Kidney (tissue), 14 donors: ENCODE measurements around the gene SCMH1. TPM values are rescaled to one million over a fixed set of nuclear protein-coding genes. Genes with fewer than 3 reads are reported as not detected.
A peak's percentile ranks its signal among the peaks of the same experiment; 100 is the strongest.

Experiments used
- DNase-seq, 5 donors: peaks; one replicate each; pipeline ENCODE4 v3.0.0-alpha.2; 2013 to 2020
- FAIRE-seq: peaks from 2 replicates; lab custom pipeline; 2012; peaks lifted over from hg19 to GRCh38; lab: Jason Lieb, UNC
- H3K27ac ChIP-seq, 2 donors: one replicate each; pipeline ENCODE4 v1.7.0; 2013; ENCODE audit warnings: low read depth in 2 of 2, low read length in 2 of 2, inconsistent platforms in 1 of 2
- H3K27me3 ChIP-seq: one replicate; pipeline ENCODE4 v1.7.1; 2013; ENCODE audit warnings: low read length, inconsistent platforms; ENCODE audit not compliant: control insufficient read depth, insufficient read depth
- H3K36me3 ChIP-seq, 3 donors: one replicate each; pipeline versions ENCODE4 v1.7.0 to v1.7.1; 2013; ENCODE audit warnings: low read length in 3 of 3, control low read depth in 1 of 3, inconsistent platforms in 1 of 3; ENCODE audit not compliant: insufficient read depth in 3 of 3, control insufficient read depth in 2 of 3
- H3K4me1 ChIP-seq, 3 donors: one replicate each; pipeline versions ENCODE4 v1.7.0 to v1.7.1; 2013; ENCODE audit warnings: low read length in 3 of 3, inconsistent platforms in 1 of 3, low read depth in 1 of 3; ENCODE audit not compliant: control insufficient read depth in 2 of 3, insufficient read depth in 2 of 3
- H3K4me3 ChIP-seq, 3 donors: one replicate each; pipeline versions ENCODE4 v1.7.0 to v1.8.1; 2013; ENCODE audit warnings: low read length in 3 of 3, control low read depth in 1 of 3, inconsistent platforms in 1 of 3
- H3K9ac ChIP-seq, 3 donors: one replicate each; pipeline versions ENCODE4 v1.7.0 to v1.7.1; 2013; ENCODE audit warnings: low read length in 3 of 3, control low read depth in 1 of 3, inconsistent platforms in 1 of 3
- H3K9me3 ChIP-seq, 3 donors: one replicate each; pipeline versions ENCODE4 v1.7.0 to v1.7.1; 2013; ENCODE audit warnings: low read length in 3 of 3, control low read depth in 1 of 3, inconsistent platforms in 1 of 3; ENCODE audit not compliant: control insufficient read depth in 2 of 3, insufficient read depth in 1 of 3
- intact Hi-C: fragments of 100-400 bp; cut with DNase I; formaldehyde crosslinking; loops from one replicate; pipeline ENCODE4 v1.11.1; 2022
- polyA plus RNA-seq: library from polyadenylated mRNA; stranded (reverse); fragments of 350-450 nt; fragmentation: Illumina TruSeq; extraction: RNeasy Lipid Tissue Mini Kit (QIAGEN cat#74804); gene quantifications from one replicate; pipeline ENCODE4 v1.2.3, GENCODE V29; 2014; ENCODE audit warnings: low read depth, low replicate concordance; ENCODE audit not compliant: insufficient read depth
- total RNA-seq: library from RNA; stranded (reverse); fragmentation: NEBNext Ultra II Directional; extraction: Animal tissue kit (Norgen Biotek cat#: 25700); gene quantifications from one replicate; pipeline ENCODE4 v1.2.1, GENCODE V29; 2021
- TF ChIP-seq, protein P1 (sequence below): IDR thresholded peaks from 3 replicates; pipeline ENCODE4 v1.5.1; 2012; ENCODE audit warnings: mild to moderate bottlenecking, moderate library complexity, borderline replicate concordance; ENCODE audit not compliant: insufficient read depth; ENCODE audit errors: extremely low read depth
- donor health status: control.
- donor health status: control.
- donor health status: control.
- donor health status: control.
- donor health status: control.
- donor health status: DM: yes; HTN: yes; CAD: no.
- donor health status: Normal renal cell carcinoma (clear cell type).

Gene SCMH1
- total and polyA plus RNA-seq, 2 donors from 2014 or later: 26.4 to 58.3 TPM

DNA sequence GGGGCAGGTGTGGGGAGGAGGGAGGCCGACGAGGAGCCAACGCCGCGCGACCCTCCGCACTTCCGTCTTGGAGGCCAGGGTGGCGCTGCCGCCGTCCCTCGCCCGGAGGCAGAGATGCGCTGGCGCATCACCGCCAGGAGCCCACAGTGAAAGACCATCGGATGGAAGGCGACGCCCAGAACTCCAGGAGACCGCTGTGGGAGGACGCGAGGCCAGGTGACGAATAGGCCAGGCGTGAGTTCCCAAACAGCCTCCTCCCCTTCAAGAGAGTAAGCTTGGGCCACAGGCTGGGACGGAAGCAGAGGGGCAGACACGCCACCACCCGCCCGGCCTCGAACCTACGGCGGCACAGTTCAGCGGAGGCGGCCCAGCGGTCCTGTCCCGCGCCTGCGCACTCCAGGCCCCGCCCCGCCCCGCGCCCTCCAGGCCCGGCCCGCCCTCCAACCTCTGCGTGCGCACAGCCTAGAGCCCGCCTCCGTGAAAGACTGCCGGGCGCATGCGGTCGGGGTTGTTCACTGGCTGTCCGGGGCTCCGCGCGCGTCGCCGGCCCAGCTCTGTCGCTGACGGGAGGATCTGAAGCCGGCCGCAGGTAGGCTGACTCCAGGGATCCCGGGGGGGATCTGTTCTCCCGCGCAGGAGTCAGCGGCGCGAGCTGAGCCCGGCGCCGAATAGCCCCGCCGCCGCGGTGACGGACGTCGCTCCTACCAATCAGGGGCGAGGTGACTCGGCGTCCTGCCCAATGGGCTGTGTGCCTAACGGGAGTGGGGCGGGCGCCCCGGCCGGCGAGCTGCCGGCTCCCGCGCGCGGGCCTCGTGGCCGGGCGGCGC is 262.7 kb downstream of the SCMH1 start, which contains the start of gene CTPS1:
CTPS1 (plus strand) TSS at position 456 of the 827 bp plus-strand sequence. CDS start 3,595 bp downstream, outside the sequence.
- H3K4me1 ChIP-seq: peaks cover 0 to 12% (median 9%) of the 10 kb centered on the region in 3 donors
- TF ChIP-seq, protein P1, sequence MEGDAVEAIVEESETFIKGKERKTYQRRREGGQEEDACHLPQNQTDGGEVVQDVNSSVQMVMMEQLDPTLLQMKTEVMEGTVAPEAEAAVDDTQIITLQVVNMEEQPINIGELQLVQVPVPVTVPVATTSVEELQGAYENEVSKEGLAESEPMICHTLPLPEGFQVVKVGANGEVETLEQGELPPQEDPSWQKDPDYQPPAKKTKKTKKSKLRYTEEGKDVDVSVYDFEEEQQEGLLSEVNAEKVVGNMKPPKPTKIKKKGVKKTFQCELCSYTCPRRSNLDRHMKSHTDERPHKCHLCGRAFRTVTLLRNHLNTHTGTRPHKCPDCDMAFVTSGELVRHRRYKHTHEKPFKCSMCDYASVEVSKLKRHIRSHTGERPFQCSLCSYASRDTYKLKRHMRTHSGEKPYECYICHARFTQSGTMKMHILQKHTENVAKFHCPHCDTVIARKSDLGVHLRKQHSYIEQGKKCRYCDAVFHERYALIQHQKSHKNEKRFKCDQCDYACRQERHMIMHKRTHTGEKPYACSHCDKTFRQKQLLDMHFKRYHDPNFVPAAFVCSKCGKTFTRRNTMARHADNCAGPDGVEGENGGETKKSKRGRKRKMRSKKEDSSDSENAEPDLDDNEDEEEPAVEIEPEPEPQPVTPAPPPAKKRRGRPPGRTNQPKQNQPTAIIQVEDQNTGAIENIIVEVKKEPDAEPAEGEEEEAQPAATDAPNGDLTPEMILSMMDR: no peak
- no peaks in the 10 kb centered on the region for H3K27me3 ChIP-seq
- peak within 1 kb of the TSS; percentile 86 to 90 (median 87) for H3K4me3 ChIP-seq
- H3K9ac ChIP-seq: peak within 1 kb of the TSS; percentile 82 to 84 (median 83)
- DNase-seq (peak; percentile 96 to 98 (median 98)), FAIRE-seq (no peak)
- intact Hi-C loops: no loop called here
- peaks cover 0 to 6% (median 0%) of the 10 kb centered on the region in 3 donors for H3K36me3 ChIP-seq
- H3K9me3 ChIP-seq: no peaks in the 10 kb centered on the region
- H3K27ac ChIP-seq: peak within 1 kb of the TSS; percentile 90 to 92

DNA sequence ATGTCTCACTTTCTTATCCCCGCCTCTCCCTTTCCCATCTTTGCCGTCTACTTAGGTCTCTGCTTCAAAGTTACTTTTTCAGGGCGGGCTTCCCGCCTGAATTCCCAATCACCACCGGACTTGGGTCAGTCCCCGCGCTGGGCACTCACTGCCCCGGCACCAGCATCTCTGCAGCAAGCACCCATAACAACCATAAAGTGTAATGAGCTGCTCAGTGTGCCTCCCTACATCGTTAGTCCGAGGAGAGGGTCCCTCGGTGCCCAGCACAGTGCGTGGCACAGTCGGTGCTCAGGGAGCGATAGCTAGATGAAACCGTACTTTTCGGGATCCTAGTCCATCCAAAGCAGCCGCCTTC is 263.2 kb downstream of the SCMH1 start:
- DNase-seq (peak in 1 of 5 donors; percentile 73), FAIRE-seq (no peak)
- TF ChIP-seq, protein P1: no peak
- Histone ChIP-seq H3K9me3 (no peaks in the 10 kb centered on the region), H3K4me3 (peak overlapping the region; percentile 86 to 90 (median 87)), H3K27ac (peak overlapping the region; percentile 90 to 92), H3K27me3 (no peaks in the 10 kb centered on the region), H3K9ac (peak overlapping the region; percentile 82 to 84 (median 83)), H3K36me3 (peaks cover 0 to 3% (median 0%) of the 10 kb centered on the region in 3 donors), H3K4me1 (peaks cover 0 to 12% (median 9%) of the 10 kb centered on the region in 3 donors)
- intact Hi-C loops: no loop called here

GRCh38 chr1:40977716-40978115 is 264.4 kb downstream of the SCMH1 start:
- Histone ChIP-seq H3K9ac (no peak overlapping the region), H3K4me3 (no peak overlapping the region), H3K27ac (no peak overlapping the region), H3K4me1 (peaks cover 0 to 12% (median 9%) of the 10 kb centered on the region in 3 donors), H3K27me3 (no peaks in the 10 kb centered on the region), H3K9me3 (no peaks in the 10 kb centered on the region), H3K36me3 (no peaks in the 10 kb centered on the region)
- TF ChIP-seq, protein P1: no peak
- no peak for DNase-seq
- no peak for FAIRE-seq
- intact Hi-C loops: no loop called here

Other genes with a start within 250 kb of the SCMH1 start
- gene SLFNL1, start 220.6 kb downstream of the SCMH1 start, total RNA-seq: 0.50 TPM
- gene SLFNL1, start 220.6 kb downstream of the SCMH1 start, polyA plus RNA-seq: 0.32 TPM
- 1.0 TPM for gene FOXO6, start 119.1 kb upstream of the SCMH1 start, total RNA-seq
- 0.47 TPM for gene FOXO6, start 119.1 kb upstream of the SCMH1 start, polyA plus RNA-seq
- gene EDN2, start 242.4 kb upstream of the SCMH1 start, total RNA-seq: 2.9 TPM
- 2.3 TPM for gene EDN2, start 242.4 kb upstream of the SCMH1 start, polyA plus RNA-seq